CD4-positive, alpha-beta T cell (primary cell): ENCODE measurements around the gene LDLRAP1. TPM values are rescaled to one million over a fixed set of nuclear protein-coding genes. Genes with fewer than 3 reads are reported as not detected.

Source experiments
- ATAC-seq: fragments of 200-7000 bp; cut with Tn5 transposase; one replicate; pipeline ENCODE4 v1.10.0; 2022; ENCODE audit warnings: mild to moderate bottlenecking; ENCODE audit not compliant: poor library complexity
- CTCF ChIA-PET: fragments of 350-600 bp; sonication (Branson Sonifier 250); formaldehyde crosslinking; loops from one replicate; lab custom pipeline; 2021; ENCODE audit warnings: antibody characterized with exemption, inconsistent platforms; lab: Charles Lee
- POLR2A ChIA-PET: fragments of 350-600 bp; sonication (Branson Sonifier 250); formaldehyde crosslinking; loops from one replicate; lab custom pipeline; 2021; ENCODE audit warnings: antibody characterized with exemption, inconsistent platforms; lab: Charles Lee
- DNase-seq, 14 experiments: peaks; one replicate each; pipeline ENCODE4 v3.0.0-alpha.2; 2013 to 2020; ENCODE audit warnings: mixed read lengths in 2 of 14
- H3K27ac ChIP-seq, 2 donors: one replicate each; pipeline versions ENCODE4 v1.5.1 to v1.7.0; 2013; ENCODE audit warnings: low read length in 2 of 2, low read depth in 1 of 2, mild to moderate bottlenecking in 1 of 2
- H3K27me3 ChIP-seq, 2 experiments: 1 replicate in 1 of 2; 2 replicates in 1 of 2; pipeline versions ENCODE4 v1.6.1 to v1.7.0; 2013; ENCODE audit warnings: low read length in 2 of 2, control low read depth in 1 of 2, mild to moderate bottlenecking in 1 of 2, moderate library complexity in 1 of 2; ENCODE audit not compliant: insufficient read depth in 2 of 2, control insufficient read depth in 1 of 2
- H3K36me3 ChIP-seq: one replicate; pipeline ENCODE4 v1.6.1; 2013; ENCODE audit warnings: low read length, control low read depth; ENCODE audit not compliant: insufficient read depth
- H3K4me1 ChIP-seq: one replicate; pipeline ENCODE4 v1.6.1; 2013; ENCODE audit warnings: low read length, control low read depth; ENCODE audit not compliant: insufficient read depth
- H3K4me3 ChIP-seq: one replicate; pipeline ENCODE4 v1.5.1; 2013; ENCODE audit warnings: mild to moderate bottlenecking, low read length, moderate library complexity
- H3K9me3 ChIP-seq, 2 experiments: 1 replicate in 1 of 2; 2 replicates in 1 of 2; pipeline versions ENCODE4 v1.6.1 to v1.7.0; 2013; ENCODE audit warnings: low read length in 2 of 2, mild to moderate bottlenecking in 2 of 2, control low read depth in 1 of 2, moderate library complexity in 1 of 2; ENCODE audit not compliant: control insufficient read depth in 1 of 2, insufficient read depth in 1 of 2
- H3K27ac Mint-ChIP-seq: one replicate; pipeline ENCODE4 v1.8.0; 2020; ENCODE audit warnings: mixed read lengths
- H3K27me3 Mint-ChIP-seq: one replicate; pipeline ENCODE4 v1.8.0; 2021; ENCODE audit warnings: mixed read lengths
- H3K36me3 Mint-ChIP-seq: one replicate; pipeline ENCODE4 v1.8.0; 2021; ENCODE audit warnings: low read depth, mixed read lengths
- H3K4me1 Mint-ChIP-seq: one replicate; pipeline ENCODE4 v1.8.0; 2021; ENCODE audit warnings: low read depth, mixed read lengths
- H3K4me3 Mint-ChIP-seq: one replicate; pipeline ENCODE4 v1.8.0; 2020; ENCODE audit warnings: mild to moderate bottlenecking, mixed read lengths
- H3K9me3 Mint-ChIP-seq: one replicate; pipeline ENCODE4 v1.8.0; 2020; ENCODE audit warnings: mixed read lengths
- CTCF ChIP-seq: fragments of 200-600 bp; IDR thresholded peaks from one replicate; pipeline ENCODE4 v1.8.0; 2022; ENCODE audit warnings: antibody characterized with exemption, mild to moderate bottlenecking
- intact Hi-C, 2 experiments: fragments of 100-400 bp; cut with DNase I in 1 of 2; cut with micrococcal nuclease in 1 of 2; formaldehyde crosslinking; loops; one replicate each; pipeline versions ENCODE4 v1.15.1 to v1.9.0; 2023 to 2025; cut with DNase I, micrococcal nuclease
- total RNA-seq, 174 experiments: library from RNA in 2 of 174; stranded (reverse) in 2 of 174; gene quantifications; one replicate each; pipeline ENCODE4 v1.2.3 and lab custom pipeline; 2021 to 2026

The LDLRAP1 gene
- total RNA-seq, 2 experiments from 2014 or later: 70.5 to 73.5 TPM

GRCh38 chr1:25557543-25557942 is 14.1 kb downstream of the LDLRAP1 start:
- peak overlapping the region; percentile 87 for H3K27ac Mint-ChIP-seq
- peaks cover 100% of the 10 kb centered on the region for H3K4me1 ChIP-seq
- H3K27me3 ChIP-seq: no peaks in the 10 kb centered on the region
- no peaks in the 10 kb centered on the region for H3K9me3 ChIP-seq
- ChIA-PET POLR2A (interaction anchor here (1.0 to 5.0 kb wide), 6 partner anchors 8 to 262 kb away, joined by 3 to 46 read pairs (median 13); partner anchors contain the start of genes LDLRAP1 and MTFR1L), CTCF (interaction anchor here (0.8 kb wide), 1 partner anchor 9 kb away, joined by 3 read pairs; no protein-coding TSS in a partner anchor)
- no peaks in the 10 kb centered on the region for H3K27me3 Mint-ChIP-seq
- no peaks in the 10 kb centered on the region for H3K9me3 Mint-ChIP-seq
- peaks cover 100% of the 10 kb centered on the region for H3K4me1 Mint-ChIP-seq
- peaks cover 64% of the 10 kb centered on the region for H3K36me3 ChIP-seq
- peak overlapping the region; percentile 64 for H3K4me3 Mint-ChIP-seq
- H3K27ac ChIP-seq: peak overlapping the region; percentile 59 to 83
- no peak for ATAC-seq
- H3K36me3 Mint-ChIP-seq: peaks cover 84% of the 10 kb centered on the region
- intact Hi-C loops: no loop called here
- no peak for DNase-seq
- no peak for TF ChIP-seq CTCF
- no peak overlapping the region for H3K4me3 ChIP-seq

- Mint-ChIP-seq H3K9me3 (no peaks in the 10 kb centered on the region), H3K27me3 (no peaks in the 10 kb centered on the region), H3K4me1 (peaks cover 95% of the 10 kb centered on the region), H3K4me3 (peak overlapping the region; percentile 38), H3K36me3 (peaks cover 86% of the 10 kb centered on the region), H3K27ac (peak overlapping the region; percentile 87)
- H3K4me1 ChIP-seq: peaks cover 99% of the 10 kb centered on the region
- no peak overlapping the region for H3K4me3 ChIP-seq
- DNase-seq (no peak), ATAC-seq (no peak)
- H3K9me3 ChIP-seq: no peaks in the 10 kb centered on the region
- CTCF ChIA-PET: no interaction called here
- H3K27me3 ChIP-seq: no peaks in the 10 kb centered on the region
- peak overlapping the region; percentile 83 to 86 for H3K27ac ChIP-seq
- no peak for TF ChIP-seq CTCF
- POLR2A ChIA-PET: interaction anchor here (10.1 kb wide), 1 partner anchor 12 kb away, joined by 193 read pairs; the partner anchor contains the start of gene LDLRAP1
- intact Hi-C loops: no loop called here
- H3K36me3 ChIP-seq: peaks cover 65% of the 10 kb centered on the region
These were observed 15.6 kb downstream of the LDLRAP1 start for GRCh38 chr1:25559031-25559430.

DNA sequence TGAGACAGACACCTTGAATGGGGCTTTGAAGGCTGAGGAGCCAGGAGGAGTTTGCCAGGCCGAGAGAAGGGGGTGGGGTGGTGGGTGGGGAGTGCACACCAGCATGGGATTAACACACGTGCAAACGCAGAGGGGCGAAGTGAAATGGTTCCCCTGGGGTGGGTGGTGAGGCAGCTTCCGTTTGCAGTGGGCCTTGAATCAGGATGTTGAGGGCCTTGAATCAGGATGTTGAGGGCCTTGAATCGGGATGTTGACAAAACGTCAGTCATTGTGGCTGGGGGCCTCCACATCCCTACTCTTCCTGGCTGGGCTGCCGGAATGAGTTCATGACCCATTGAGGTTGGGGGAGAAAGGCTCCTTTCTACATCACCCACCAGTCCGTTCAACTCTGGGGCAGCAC is 16.6 kb downstream of the LDLRAP1 start:
- Mint-ChIP-seq H3K27ac (peak overlapping the region; percentile 87), H3K9me3 (no peaks in the 10 kb centered on the region), H3K27me3 (no peaks in the 10 kb centered on the region), H3K4me3 (peak overlapping the region; percentile 68), H3K4me1 (peaks cover 93% of the 10 kb centered on the region), H3K36me3 (peaks cover 86% of the 10 kb centered on the region)
- TF ChIP-seq CTCF: no peak
- H3K4me1 ChIP-seq: peaks cover 99% of the 10 kb centered on the region
- CTCF ChIA-PET: no interaction called here
- intact Hi-C loops: loop anchor here (5.0 to 10.0 kb wide), 2 partner anchors 55 to 117 kb away; no protein-coding TSS in a partner anchor
- no peaks in the 10 kb centered on the region for H3K27me3 ChIP-seq
- peaks cover 65% of the 10 kb centered on the region for H3K36me3 ChIP-seq
- no peaks in the 10 kb centered on the region for H3K9me3 ChIP-seq
- peak in 3 of 14 experiments; percentile 37 to 54 (median 38) for DNase-seq
- POLR2A ChIA-PET: interaction anchor here (10.1 kb wide), 1 partner anchor 13 kb away, joined by 193 read pairs; the partner anchor contains the start of gene LDLRAP1
- no peak overlapping the region for H3K4me3 ChIP-seq
- no peak for ATAC-seq
- peak overlapping the region; percentile 83 to 86 for H3K27ac ChIP-seq
